ENCODE results near the gene SRSF4.

Gene SRSF4

DNA sequence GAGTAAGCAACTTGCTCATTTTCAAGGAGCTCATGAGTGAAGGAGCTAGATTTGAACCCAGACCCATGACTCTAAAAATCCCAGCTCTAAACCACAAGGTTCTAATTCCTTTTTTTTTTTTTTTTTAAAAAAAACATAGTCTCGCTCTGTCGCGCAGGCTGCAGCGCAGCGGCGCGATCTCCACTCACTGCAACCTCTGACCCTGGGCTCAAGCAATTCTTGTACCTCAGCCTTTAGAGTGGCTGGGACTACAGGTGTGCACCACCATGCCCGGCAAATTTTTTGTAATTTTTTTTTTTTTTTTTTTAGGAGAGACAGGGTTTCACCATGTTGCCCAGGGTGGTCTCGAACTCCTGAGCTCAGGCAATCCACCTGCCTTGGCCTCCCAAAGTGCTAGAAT, 13.8 kb downstream of the SRSF4 start:
- DNase-seq (ENCODE audit: low read depth) = no peak
- TF ChIP-seq CTCF (conservative IDR thresholded peaks at IDR 0.05; ENCODE audit: low read depth, low read length) = no peak
- H3K4me3 ChIP-seq (ENCODE audit: low read depth, low read length) = no peak overlapping the region

GRCh38 chr1:29166291-29166878, 15.3 kb downstream of the SRSF4 start:
- no peak for TF ChIP-seq CTCF (conservative IDR thresholded peaks at IDR 0.05; ENCODE audit: low read depth, low read length)
- DNase-seq (ENCODE audit: low read depth) = no peak
- H3K4me3 ChIP-seq (ENCODE audit: low read depth, low read length) = no peak overlapping the region

GRCh38 chr1:29164588-29164987, 17.1 kb downstream of the SRSF4 start:
- no peak for TF ChIP-seq CTCF (conservative IDR thresholded peaks at IDR 0.05; ENCODE audit: low read depth, low read length)
- DNase-seq (ENCODE audit: low read depth) = no peak
- no peak overlapping the region for H3K4me3 ChIP-seq (ENCODE audit: low read depth, low read length)

DNA sequence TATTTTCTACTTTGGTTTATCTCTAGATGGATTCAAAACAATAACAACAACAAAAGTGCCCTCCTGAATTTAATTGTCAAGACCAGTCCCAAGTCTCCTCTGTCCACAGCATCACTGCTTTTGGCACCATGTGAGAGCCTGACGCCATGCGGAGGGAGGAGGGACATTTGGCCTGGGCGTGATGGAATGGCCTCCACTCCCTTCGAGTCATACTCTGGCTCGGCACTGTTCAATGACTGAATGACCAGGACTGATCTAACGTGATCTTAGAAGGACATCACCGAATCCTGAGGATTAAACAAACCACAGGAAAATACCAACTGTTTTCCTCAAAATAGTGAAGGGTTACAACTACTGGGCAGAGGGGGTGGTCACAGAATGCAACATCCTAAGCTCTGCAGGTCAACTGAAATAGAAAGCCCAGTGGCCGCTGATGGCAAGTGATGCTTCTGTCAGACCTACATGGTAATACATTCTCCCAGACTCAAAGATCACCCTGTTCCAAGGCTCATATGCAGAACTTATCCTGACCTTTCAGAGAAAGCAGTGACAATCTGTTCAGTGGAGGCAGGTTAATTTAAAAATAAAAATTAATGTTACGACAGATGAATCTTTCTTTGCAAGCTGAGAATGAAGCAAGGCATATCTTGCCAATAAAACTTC, 19.1 kb downstream of the SRSF4 start:
- no peak for DNase-seq (ENCODE audit: low read depth)
- no peak for TF ChIP-seq CTCF (conservative IDR thresholded peaks at IDR 0.05; ENCODE audit: low read depth, low read length)
- no peak overlapping the region for H3K4me3 ChIP-seq (ENCODE audit: low read depth, low read length)

GRCh38 chr1:29162025-29162424, 19.7 kb downstream of the SRSF4 start:
- H3K4me3 ChIP-seq (ENCODE audit: low read depth, low read length) = no peak overlapping the region
- TF ChIP-seq CTCF (conservative IDR thresholded peaks at IDR 0.05; ENCODE audit: low read depth, low read length) = no peak
- DNase-seq (ENCODE audit: low read depth) = no peak

- TF ChIP-seq CTCF (conservative IDR thresholded peaks at IDR 0.05; ENCODE audit: low read depth, low read length) = no peak
- no peak overlapping the region for H3K4me3 ChIP-seq (ENCODE audit: low read depth, low read length)
- no peak for DNase-seq (ENCODE audit: low read depth)
Observed at GRCh38 chr1:29159773-29160172, 21.9 kb downstream of the SRSF4 start.

GRCh38 chr1:29157269-29157601, 24.5 kb downstream of the SRSF4 start:
- no peak overlapping the region for H3K4me3 ChIP-seq (ENCODE audit: low read depth, low read length)
- DNase-seq (ENCODE audit: low read depth) = no peak
- no peak for TF ChIP-seq CTCF (conservative IDR thresholded peaks at IDR 0.05; ENCODE audit: low read depth, low read length)

Measured in choroid plexus epithelial cell (primary cell).